OCI-LY3 (cell line): ENCODE measurements around the gene APOL6.

Experiments used
- H2AFZ ChIP-seq: fragments of 200-600, 300-600 bp; shearing (Covaris generic); 2 replicates; pipeline ENCODE4 v1.6.0; 2014; ENCODE audit warnings: antibody characterized with exemption, low read depth, low read length
- H3K27ac ChIP-seq: fragments of 200-600, 300-600 bp; sonication (generic); 2 replicates; pipeline ENCODE4 v1.5.1; 2014; ENCODE audit warnings: mild to moderate bottlenecking, low read length, moderate library complexity, mixed read lengths
- H3K27me3 ChIP-seq: fragments of 200-600, 300-600 bp; sonication (generic); 2 replicates; pipeline ENCODE4 v1.6.1; 2014; ENCODE audit warnings: low read depth, low read length, mixed read lengths
- H3K36me3 ChIP-seq: fragments of 200-600, 300-600 bp; sonication (generic); replicated peaks from 2 replicates; pipeline ENCODE3; 2014; ENCODE audit warnings: low read depth, low read length, mixed read lengths
- H3K4me1 ChIP-seq: fragments of 300-600, 200-600 bp; sonication (generic); 2 replicates; pipeline ENCODE4 v1.6.1; 2014; ENCODE audit warnings: low read length, mixed read lengths
- H3K4me2 ChIP-seq: fragments of 200-600, 300-600 bp; sonication (generic); 2 replicates; pipeline ENCODE4 v1.6.1; 2014; ENCODE audit warnings: low read length, mixed read lengths
- H3K4me3 ChIP-seq: fragments of 300-600, 200-600 bp; sonication (generic); 2 replicates; pipeline ENCODE4 v1.5.1; 2014; ENCODE audit warnings: antibody characterized with exemption, mild to moderate bottlenecking, low read length, moderate library complexity
- H3K79me2 ChIP-seq: fragments of 300-600, 200-600 bp; shearing (Covaris generic); 2 replicates; pipeline ENCODE4 v1.6.1; 2014; ENCODE audit warnings: mild to moderate bottlenecking, low read length, mixed read lengths
- H3K9ac ChIP-seq: fragments of 300-600, 200-600 bp; shearing (Covaris generic); 2 replicates; pipeline ENCODE4 v1.6.0; 2014; ENCODE audit warnings: mild to moderate bottlenecking, low read length, moderate library complexity
- H3K9me3 ChIP-seq: fragments of 200-600, 300-600 bp; shearing (Covaris generic); 2 replicates; pipeline ENCODE4 v1.6.1; 2014; ENCODE audit warnings: low read length, mixed read lengths; ENCODE audit not compliant: insufficient read depth
- H4K20me1 ChIP-seq: fragments of 200-600, 300-600 bp; sonication (generic); 2 replicates; pipeline ENCODE4 v1.6.1; 2016; ENCODE audit warnings: low read length, mixed read lengths; ENCODE audit not compliant: insufficient read depth
- CTCF ChIP-seq: fragments of 200-600, 300-600 bp; sonication (generic); IDR thresholded peaks from 2 replicates; pipeline ENCODE4 v1.5.1; 2014; ENCODE audit warnings: antibody characterized with exemption, low read length, low read depth
- EZH2phosphoT487 ChIP-seq: fragments of 200-600 bp; shearing (Covaris generic); IDR thresholded peaks from 2 replicates; pipeline ENCODE4 v1.6.1; 2018; ENCODE audit warnings: antibody characterized with exemption, mixed run types, low read depth

Gene APOL6

GRCh38 chr22:35601013-35601580 lies 47.1 kb upstream of the APOL6 start:
- Histone ChIP-seq H3K9me3 (no peaks in the 10 kb centered on the region), H4K20me1 (no peaks in the 10 kb centered on the region), H3K4me2 (no peak overlapping the region), H3K79me2 (no peaks in the 10 kb centered on the region), H3K4me3 (no peak overlapping the region), H3K4me1 (0 out of 2 replicates have a peak, but pooled peaks cover 3% of the 10 kb centered on the region), H3K36me3 (no peaks in the 10 kb centered on the region), H3K27me3 (peaks cover 15% of the 10 kb centered on the region), H2AFZ (no peak overlapping the region), H3K27ac (no peak overlapping the region), H3K9ac (no peak overlapping the region)
- TF ChIP-seq CTCF (no peak), EZH2phosphoT487 (no peak)

DNA sequence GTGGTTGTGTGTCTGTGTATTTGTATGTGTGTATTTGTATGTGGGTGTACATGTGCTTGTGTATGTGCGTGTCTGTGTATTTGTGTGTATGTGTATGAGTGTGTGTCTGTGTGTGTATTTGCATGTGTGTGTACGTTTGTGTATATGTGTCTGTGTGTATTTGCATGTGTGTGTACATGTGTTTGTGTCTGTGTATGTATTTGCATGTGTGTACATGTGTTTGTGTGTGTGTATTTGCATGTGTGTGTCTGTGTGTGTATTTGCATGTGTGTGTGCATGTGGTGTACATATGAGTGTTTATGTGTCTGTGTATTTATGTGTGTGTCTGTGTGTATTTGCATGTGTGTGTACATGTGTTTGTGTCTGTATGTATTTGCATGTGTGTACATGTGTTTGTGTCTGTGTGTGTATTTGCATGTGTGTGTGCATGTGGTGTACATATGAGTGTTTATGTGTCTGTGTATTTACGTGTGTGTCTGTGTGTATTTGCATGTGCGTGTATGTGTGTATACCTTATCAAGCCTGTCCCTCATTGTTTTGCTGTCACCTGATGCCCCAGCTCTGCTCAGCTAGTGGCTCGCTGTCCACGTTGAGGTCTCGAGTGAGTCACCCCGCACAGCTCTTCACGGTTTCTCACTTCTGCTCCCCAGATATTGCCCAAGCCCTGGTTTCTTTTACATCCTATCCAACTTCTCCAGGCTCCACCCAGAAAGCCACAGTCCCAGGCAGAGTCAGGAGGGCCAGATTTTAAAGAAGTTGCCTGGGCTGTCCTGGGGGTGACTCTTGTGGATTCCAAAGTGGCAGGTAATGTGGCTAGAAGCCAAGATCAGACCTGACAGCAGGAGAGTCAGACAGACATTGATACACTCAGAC lies 46.3 kb upstream of the APOL6 start:
- Histone ChIP-seq H2AFZ (no peak overlapping the region), H4K20me1 (no peaks in the 10 kb centered on the region), H3K9ac (no peak overlapping the region), H3K36me3 (no peaks in the 10 kb centered on the region), H3K9me3 (no peaks in the 10 kb centered on the region), H3K4me1 (0 out of 2 replicates have a peak, but pooled peaks cover 3% of the 10 kb centered on the region), H3K27ac (no peak overlapping the region), H3K79me2 (no peaks in the 10 kb centered on the region), H3K4me3 (no peak overlapping the region), H3K4me2 (no peak overlapping the region), H3K27me3 (peaks cover 22% of the 10 kb centered on the region)
- TF ChIP-seq CTCF: no peak
- TF ChIP-seq EZH2phosphoT487: no peak

DNA sequence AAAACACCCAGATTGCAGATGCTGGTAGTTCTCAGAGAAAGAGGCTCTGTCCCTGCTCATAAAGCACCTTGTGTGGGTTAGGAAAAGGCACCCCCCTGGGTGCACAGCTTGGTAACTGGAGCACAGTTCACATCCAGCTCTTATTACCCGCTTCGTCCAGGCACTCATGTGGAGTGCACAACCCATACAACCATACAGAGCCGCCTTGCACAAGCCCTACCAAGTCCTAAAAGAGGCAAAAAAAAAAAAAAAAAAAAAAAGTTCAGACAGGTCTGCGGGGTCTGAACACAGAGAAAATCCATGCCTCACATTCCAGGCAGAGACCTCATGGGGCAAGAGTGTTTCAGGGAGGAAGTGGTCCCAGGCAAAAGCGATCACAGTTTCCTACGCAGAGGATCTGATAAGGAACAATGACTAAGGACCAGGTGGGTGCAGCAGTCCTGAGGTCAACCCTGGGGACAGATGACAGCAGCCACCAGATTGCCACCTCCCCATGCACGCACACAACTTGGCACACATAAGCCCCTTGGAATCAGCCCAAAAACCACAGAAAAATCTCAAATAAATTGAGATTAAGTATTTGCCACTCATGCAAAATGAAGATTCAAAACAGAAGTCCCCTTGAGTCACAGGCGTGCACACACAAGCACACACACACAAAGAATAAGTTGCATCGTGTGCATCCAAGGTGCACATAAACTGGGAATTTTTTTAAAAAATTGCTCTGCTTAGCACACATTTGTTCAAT lies 43.5 kb upstream of the APOL6 start:
- Histone ChIP-seq H3K79me2 (no peaks in the 10 kb centered on the region), H3K27ac (no peak overlapping the region), H2AFZ (no peak overlapping the region), H3K4me3 (no peak overlapping the region), H3K4me2 (no peak overlapping the region), H3K36me3 (no peaks in the 10 kb centered on the region), H3K4me1 (0 out of 2 replicates have a peak, but pooled peaks cover 3% of the 10 kb centered on the region), H4K20me1 (no peaks in the 10 kb centered on the region), H3K9me3 (no peaks in the 10 kb centered on the region), H3K9ac (no peak overlapping the region), H3K27me3 (peaks cover 46% of the 10 kb centered on the region)
- no peak for TF ChIP-seq CTCF

GRCh38 chr22:35605369-35605680 lies 42.9 kb upstream of the APOL6 start:
- H3K27ac ChIP-seq: no peak overlapping the region
- H3K27me3 ChIP-seq: peaks cover 52% of the 10 kb centered on the region
- H3K4me2 ChIP-seq: no peak overlapping the region
- TF ChIP-seq EZH2phosphoT487 (no peak), CTCF (no peak)
- H2AFZ ChIP-seq: no peak overlapping the region
- no peaks in the 10 kb centered on the region for H4K20me1 ChIP-seq
- no peak overlapping the region for H3K9ac ChIP-seq
- no peaks in the 10 kb centered on the region for H3K9me3 ChIP-seq
- H3K36me3 ChIP-seq: no peaks in the 10 kb centered on the region
- H3K4me3 ChIP-seq: no peak overlapping the region
- H3K4me1 ChIP-seq: 0 out of 2 replicates have a peak, but pooled peaks cover 3% of the 10 kb centered on the region
- no peaks in the 10 kb centered on the region for H3K79me2 ChIP-seq
